Measurements from ENCODE around the gene CPLX3. TPM values are rescaled to one million over a fixed set of nuclear protein-coding genes. Genes with fewer than 3 reads are reported as not detected.

Gene CPLX3
- total and polyA plus RNA-seq, 2 donors (not counting 3 experiments of a cell fraction or from before 2014, with no cell fraction given): not detected

DNA sequence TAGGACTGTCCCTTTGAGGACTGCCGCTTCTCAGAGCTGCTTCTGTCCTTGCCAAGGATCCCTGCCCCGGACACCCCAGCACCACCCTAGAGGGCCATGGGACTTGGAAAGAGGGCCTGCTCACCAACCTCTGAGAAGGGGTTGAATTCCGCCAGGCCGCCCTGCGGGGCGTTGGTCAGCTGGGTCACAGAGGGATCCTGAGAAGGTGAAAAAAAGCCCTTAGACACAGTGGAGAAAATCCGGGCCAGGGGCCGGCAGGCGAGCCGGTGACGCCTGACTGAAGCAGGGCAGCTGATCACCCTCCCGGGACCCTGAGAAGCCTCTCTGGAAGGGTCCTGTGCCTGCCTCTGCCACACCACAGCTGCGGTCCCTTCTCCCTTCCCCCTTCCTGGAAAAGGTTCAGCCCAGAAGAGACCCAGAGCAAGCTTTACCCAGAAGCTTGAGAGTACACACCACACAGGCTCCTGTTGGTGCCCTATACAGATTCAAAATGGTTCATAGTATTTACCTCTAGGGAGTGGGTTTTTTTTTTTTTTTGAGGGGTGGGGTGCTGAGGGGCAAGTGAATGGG, 28.1 kb downstream of the CPLX3 start:
- no peaks in the 10 kb centered on the region for H4K20me1 ChIP-seq (replicated peaks; ENCODE audit: control insufficient read depth, extremely low read depth, insufficient read depth, low read length)
- no peak for FAIRE-seq
- no peak overlapping the region for H3K9ac ChIP-seq (replicated peaks; ENCODE audit: extremely low read depth, insufficient read depth, low read length)
- no peak overlapping the region for H3K27ac ChIP-seq (ENCODE audit: insufficient read depth, low read depth, low read length)
- H3K4me1 ChIP-seq (ENCODE audit: control insufficient read depth, extremely low read depth, insufficient read depth, low read length): no peaks in the 10 kb centered on the region
- H2AFZ ChIP-seq (ENCODE audit: low read depth, low read length): no peak overlapping the region
- TF ChIP-seq GATA2 (IDR thresholded peaks at IDR 0.05; ENCODE audit: insufficient read depth, insufficient read length, low read depth, low read length): no peak
- TF ChIP-seq, protein P1, sequence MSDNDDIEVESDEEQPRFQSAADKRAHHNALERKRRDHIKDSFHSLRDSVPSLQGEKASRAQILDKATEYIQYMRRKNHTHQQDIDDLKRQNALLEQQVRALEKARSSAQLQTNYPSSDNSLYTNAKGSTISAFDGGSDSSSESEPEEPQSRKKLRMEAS (IDR thresholded peaks at IDR 0.05; ENCODE audit: insufficient read depth, insufficient read length): no peak
- no peak for TF ChIP-seq POLR2AphosphoS5 (IDR thresholded peaks at IDR 0.05; ENCODE audit: insufficient read depth, low read depth, low read length)
- BruUV-seq (replicated peaks): no TSS peak
- intact Hi-C loops (cut with micrococcal nuclease): no loop called here
- H3K4me3 ChIP-seq (replicated peaks in 1 of 3; ENCODE audit: insufficient read depth in 1 of 3, low read depth in 1 of 3, low read length in 3 of 3): no peak overlapping the region
- no peak overlapping the region for H3K4me2 ChIP-seq (ENCODE audit: insufficient read depth, low read length)
- no peaks in the 10 kb centered on the region for H3K9me1 ChIP-seq (replicated peaks; ENCODE audit: control insufficient read depth, extremely low read depth, insufficient read depth, low read length)
- no peak for DNase-seq (ENCODE audit: low read depth, low spot score)
- CTCF ChIA-PET: interaction anchor here (3.6 kb wide), 1 partner anchor 47 kb away, joined by 14 read pairs; no protein-coding TSS in a partner anchor
- H3K9me3 ChIP-seq (replicated peaks; ENCODE audit: control insufficient read depth, insufficient read depth, low read length): no peaks in the 10 kb centered on the region
- H3K27me3 ChIP-seq (ENCODE audit: control insufficient read depth in 2 of 2, insufficient read depth in 2 of 2, low read length in 2 of 2): no peaks in the 10 kb centered on the region
- POLR2A ChIA-PET: no interaction called here
- H3K79me2 ChIP-seq (ENCODE audit: control insufficient read depth, insufficient read depth, low read length): peaks cover 6% of the 10 kb centered on the region
- dilution Hi-C loops (cut with MboI; ENCODE audit: extremely low pct_ligation_motif_present, low sequenced_read_pairs): no loop called here
- H3K36me3 ChIP-seq (ENCODE audit: control insufficient read depth in 2 of 2, extremely low read depth in 1 of 2, insufficient read depth in 2 of 2, low read length in 2 of 2): peaks cover 11 to 48% of the 10 kb centered on the region in 2 experiments

DNA sequence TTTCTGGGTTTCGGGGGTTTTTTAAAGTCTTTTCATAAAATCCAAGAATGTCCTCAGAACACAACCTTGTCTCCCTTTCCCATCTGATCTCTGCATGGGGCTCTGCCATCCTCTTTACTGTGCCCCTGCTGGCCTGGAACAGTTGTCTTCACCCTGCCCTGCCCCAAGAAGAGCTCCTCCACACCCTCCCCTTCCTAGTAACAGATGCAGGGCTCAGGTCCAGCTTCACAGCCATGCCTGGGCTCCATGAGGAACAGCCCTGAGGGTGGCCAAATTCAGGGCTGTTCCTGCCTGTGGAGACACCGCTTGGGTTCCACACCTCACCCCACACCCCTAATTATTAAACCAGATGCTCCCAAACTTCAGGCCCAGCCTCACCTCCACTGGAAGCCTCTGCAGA, 29.4 kb downstream of the CPLX3 start:
- Histone ChIP-seq H2AFZ (ENCODE audit: low read depth, low read length) (no peak overlapping the region), H3K9me1 (replicated peaks; ENCODE audit: control insufficient read depth, extremely low read depth, insufficient read depth, low read length) (no peaks in the 10 kb centered on the region), H3K4me3 (replicated peaks in 1 of 3; ENCODE audit: insufficient read depth in 1 of 3, low read depth in 1 of 3, low read length in 3 of 3) (no peak overlapping the region), H3K9me3 (replicated peaks; ENCODE audit: control insufficient read depth, insufficient read depth, low read length) (no peaks in the 10 kb centered on the region), H3K36me3 (ENCODE audit: control insufficient read depth in 2 of 2, extremely low read depth in 1 of 2, insufficient read depth in 2 of 2, low read length in 2 of 2) (peaks cover 6 to 37% of the 10 kb centered on the region in 2 experiments), H3K4me1 (ENCODE audit: control insufficient read depth, extremely low read depth, insufficient read depth, low read length) (no peaks in the 10 kb centered on the region), H3K9ac (replicated peaks; ENCODE audit: extremely low read depth, insufficient read depth, low read length) (no peak overlapping the region), H3K27ac (ENCODE audit: insufficient read depth, low read depth, low read length) (no peak overlapping the region), H3K4me2 (ENCODE audit: insufficient read depth, low read length) (no peak overlapping the region), H3K27me3 (ENCODE audit: control insufficient read depth in 2 of 2, insufficient read depth in 2 of 2, low read length in 2 of 2) (no peaks in the 10 kb centered on the region), H3K79me2 (ENCODE audit: control insufficient read depth, insufficient read depth, low read length) (peaks cover 8% of the 10 kb centered on the region), H4K20me1 (replicated peaks; ENCODE audit: control insufficient read depth, extremely low read depth, insufficient read depth, low read length) (no peaks in the 10 kb centered on the region)
- dilution Hi-C loops (cut with MboI; ENCODE audit: extremely low pct_ligation_motif_present, low sequenced_read_pairs) (no loop called here), intact Hi-C loops (cut with micrococcal nuclease) (no loop called here)
- no peak for TF ChIP-seq POLR2AphosphoS5 (IDR thresholded peaks at IDR 0.05; ENCODE audit: insufficient read depth, low read depth, low read length)
- ChIA-PET POLR2A (interaction anchor here (0.7 kb wide), 2 partner anchors 43 to 82 kb away, joined by 4 to 5 read pairs; partner anchors contain the start of gene COX5A), CTCF (interaction anchor here (1.2 to 3.6 kb wide), 5 partner anchors 12 to 95 kb away, joined by 3 to 14 read pairs (median 6); no protein-coding TSS in a partner anchor)
- BruUV-seq (replicated peaks): no TSS peak
- FAIRE-seq (no peak), DNase-seq (ENCODE audit: low read depth, low spot score) (no peak)

Measured in endothelial cell of umbilical vein (primary cell).